DND-41 (cell line): Measurements from ENCODE around the gene PLXNB3.

Source experiments
- ATAC-seq: fragments of 200-7000 bp; cut with Tn5 transposase; 3 replicates; pipeline ENCODE4 v1.9.1; 2021; ENCODE audit warnings: low read depth; ENCODE audit not compliant: insufficient read depth
- DNase-seq: peaks from one replicate; pipeline ENCODE4 v3.0.0-alpha.2; 2020
- H2AFZ ChIP-seq: 2 replicates; pipeline ENCODE4 v1.6.0; 2012; ENCODE audit warnings: low read depth, low read length
- H3K27ac ChIP-seq: 2 replicates; pipeline ENCODE4 v1.5.1; 2012; ENCODE audit warnings: low read length, inconsistent platforms
- H3K27me3 ChIP-seq: fragments of 200-600 bp; sonication (generic); 2 replicates; pipeline ENCODE4 v1.6.0; 2012; ENCODE audit warnings: low read length, mild to moderate bottlenecking, inconsistent platforms; ENCODE audit not compliant: insufficient read depth, poor library complexity
- H3K36me3 ChIP-seq: 2 replicates; pipeline ENCODE4 v1.5.1; 2012; ENCODE audit warnings: low read length, inconsistent platforms; ENCODE audit not compliant: insufficient read depth
- H3K4me1 ChIP-seq: 2 replicates; pipeline ENCODE4 v1.5.1; 2012; ENCODE audit warnings: mild to moderate bottlenecking, low read length; ENCODE audit not compliant: insufficient read depth
- H3K4me2 ChIP-seq: 2 replicates; pipeline ENCODE4 v1.6.0; 2012; ENCODE audit warnings: mild to moderate bottlenecking, moderate library complexity, low read length, inconsistent platforms; ENCODE audit not compliant: insufficient read depth
- H3K4me3 ChIP-seq, 2 experiments: fragments of 200-600 bp in 1 of 2; shearing (Covaris generic) in 1 of 2; 2 replicates each; pipeline ENCODE4 v1.5.1; 2012 to 2016; ENCODE audit warnings: inconsistent platforms in 2 of 2, low read length in 2 of 2, mild to moderate bottlenecking in 2 of 2, low read depth in 1 of 2, moderate library complexity in 1 of 2
- H3K79me2 ChIP-seq: 2 replicates; pipeline ENCODE4 v1.6.0; 2012; ENCODE audit warnings: low read length, inconsistent platforms; ENCODE audit not compliant: insufficient read depth
- H3K9ac ChIP-seq: 2 replicates; pipeline ENCODE4 v1.6.0; 2012; ENCODE audit warnings: low read depth, mild to moderate bottlenecking, inconsistent platforms, low read length, moderate library complexity
- H3K9me3 ChIP-seq: 2 replicates; pipeline ENCODE4 v1.5.1; 2012; ENCODE audit warnings: low read length, moderate library complexity, mild to moderate bottlenecking, inconsistent platforms; ENCODE audit not compliant: insufficient read depth, severe bottlenecking
- H4K20me1 ChIP-seq: 2 replicates; pipeline ENCODE4 v1.6.0; 2012; ENCODE audit warnings: low read length; ENCODE audit not compliant: insufficient read depth
- EZH2 ChIP-seq: IDR thresholded peaks from 3 replicates; pipeline ENCODE4 v1.6.1; 2012; ENCODE audit warnings: borderline replicate concordance, low read depth, mild to moderate bottlenecking, moderate library complexity, low read length, inconsistent platforms; ENCODE audit not compliant: severe bottlenecking
- TF ChIP-seq, protein P1 (sequence below): IDR thresholded peaks from 2 replicates; pipeline ENCODE4 v1.5.1; 2012; ENCODE audit warnings: borderline replicate concordance, low read length, moderate library complexity, mild to moderate bottlenecking; ENCODE audit not compliant: poor library complexity, severe bottlenecking; ENCODE audit errors: extremely low read depth

The PLXNB3 gene

GRCh38 chrX:153750127-153750774 is 13.8 kb upstream of the PLXNB3 start:
- Histone ChIP-seq H3K4me3 (no peak overlapping the region), H2AFZ (no peak overlapping the region), H3K4me1 (no peaks in the 10 kb centered on the region), H3K27ac (no peak overlapping the region), H4K20me1 (no peaks in the 10 kb centered on the region), H3K79me2 (no peaks in the 10 kb centered on the region), H3K4me2 (no peak overlapping the region), H3K9me3 (no peaks in the 10 kb centered on the region), H3K27me3 (no peaks in the 10 kb centered on the region), H3K36me3 (no peaks in the 10 kb centered on the region), H3K9ac (no peak overlapping the region)
- ATAC-seq (no peak), DNase-seq (no peak)
- no peak for TF ChIP-seq EZH2
- TF ChIP-seq, protein P1, sequence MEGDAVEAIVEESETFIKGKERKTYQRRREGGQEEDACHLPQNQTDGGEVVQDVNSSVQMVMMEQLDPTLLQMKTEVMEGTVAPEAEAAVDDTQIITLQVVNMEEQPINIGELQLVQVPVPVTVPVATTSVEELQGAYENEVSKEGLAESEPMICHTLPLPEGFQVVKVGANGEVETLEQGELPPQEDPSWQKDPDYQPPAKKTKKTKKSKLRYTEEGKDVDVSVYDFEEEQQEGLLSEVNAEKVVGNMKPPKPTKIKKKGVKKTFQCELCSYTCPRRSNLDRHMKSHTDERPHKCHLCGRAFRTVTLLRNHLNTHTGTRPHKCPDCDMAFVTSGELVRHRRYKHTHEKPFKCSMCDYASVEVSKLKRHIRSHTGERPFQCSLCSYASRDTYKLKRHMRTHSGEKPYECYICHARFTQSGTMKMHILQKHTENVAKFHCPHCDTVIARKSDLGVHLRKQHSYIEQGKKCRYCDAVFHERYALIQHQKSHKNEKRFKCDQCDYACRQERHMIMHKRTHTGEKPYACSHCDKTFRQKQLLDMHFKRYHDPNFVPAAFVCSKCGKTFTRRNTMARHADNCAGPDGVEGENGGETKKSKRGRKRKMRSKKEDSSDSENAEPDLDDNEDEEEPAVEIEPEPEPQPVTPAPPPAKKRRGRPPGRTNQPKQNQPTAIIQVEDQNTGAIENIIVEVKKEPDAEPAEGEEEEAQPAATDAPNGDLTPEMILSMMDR = no peak

- no peaks in the 10 kb centered on the region for H3K36me3 ChIP-seq
- no peaks in the 10 kb centered on the region for H4K20me1 ChIP-seq
- no peak overlapping the region for H3K9ac ChIP-seq
- TF ChIP-seq EZH2 = no peak
- TF ChIP-seq, protein P1 = no peak
- no peak overlapping the region for H3K27ac ChIP-seq
- no peaks in the 10 kb centered on the region for H3K4me1 ChIP-seq
- no peak overlapping the region for H3K4me2 ChIP-seq
- no peaks in the 10 kb centered on the region for H3K79me2 ChIP-seq
- H3K9me3 ChIP-seq = no peaks in the 10 kb centered on the region
- H2AFZ ChIP-seq = no peak overlapping the region
- DNase-seq (no peak), ATAC-seq (no peak)
- H3K4me3 ChIP-seq = no peak overlapping the region
- no peaks in the 10 kb centered on the region for H3K27me3 ChIP-seq
These were observed 8.9 kb upstream of the PLXNB3 start for GRCh38 chrX:153755136-153755535.

DNA sequence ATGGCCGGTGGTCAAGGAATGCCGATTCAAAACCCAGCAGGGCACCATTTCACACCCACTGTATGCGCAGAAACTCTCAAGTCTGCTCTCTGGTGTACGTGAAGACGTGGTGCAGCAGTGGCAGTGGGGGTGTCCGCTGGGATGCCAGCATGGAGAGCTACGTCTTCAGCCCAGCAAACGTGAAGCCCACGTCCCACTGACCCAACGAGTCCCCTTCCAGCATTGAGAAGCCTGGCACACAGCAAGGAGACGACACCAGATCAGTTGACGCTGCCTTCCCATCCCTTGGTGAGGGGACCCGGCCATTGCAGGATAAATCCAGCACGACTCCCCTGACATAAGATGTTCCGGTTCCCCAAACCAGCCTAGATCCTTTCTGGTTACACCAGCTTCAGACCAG is 2.2 kb upstream of the PLXNB3 start:
- Histone ChIP-seq H3K4me1 (peaks cover 18% of the 10 kb centered on the region), H3K79me2 (no peaks in the 10 kb centered on the region), H3K27me3 (no peaks in the 10 kb centered on the region), H3K27ac (no peak overlapping the region), H3K4me2 (no peak overlapping the region), H3K9me3 (no peaks in the 10 kb centered on the region), H2AFZ (no peak overlapping the region), H3K9ac (no peak overlapping the region), H4K20me1 (peaks cover 4% of the 10 kb centered on the region; the same call in 1 of the 2 replicates), H3K4me3 (no peak overlapping the region), H3K36me3 (no peaks in the 10 kb centered on the region)
- no peak for DNase-seq
- no peak for ATAC-seq
- TF ChIP-seq, protein P1 = no peak
- no peak for TF ChIP-seq EZH2
